HG03342 (cell line): Measurements from ENCODE around the gene IQCE.

ENCODE experiments used
- ATAC-seq: cut with Tn5 transposase; IDR thresholded peaks from one replicate; pipeline ENCODE4 v1.9.1; 2021; ENCODE audit warnings: mild to moderate bottlenecking, moderate library complexity; ENCODE audit not compliant: unreplicated experiment

IQCE gene

GRCh38 chr7:2613098-2613930, 54.5 kb downstream of the IQCE start:
- ATAC-seq = no peak

GRCh38 chr7:2613931-2614600, 55.3 kb downstream of the IQCE start:
- ATAC-seq = no peak

- no peak for ATAC-seq
Measured at GRCh38 chr7:2614631-2615330, 56.0 kb downstream of the IQCE start.

- no peak for ATAC-seq
Measured at GRCh38 chr7:2616387-2617324, 57.9 kb downstream of the IQCE start.

- ATAC-seq = no peak
Measured at GRCh38 chr7:2617325-2617905, 58.6 kb downstream of the IQCE start.

- no peak for ATAC-seq
Measured at GRCh38 chr7:2619116-2619515, 60.3 kb downstream of the IQCE start.

- ATAC-seq = no peak
Measured at GRCh38 chr7:2621061-2621828, 62.5 kb downstream of the IQCE start.

- ATAC-seq = no peak
Measured at GRCh38 chr7:2621948-2622640, 63.3 kb downstream of the IQCE start.

GRCh38 chr7:2622869-2623697, 64.3 kb downstream of the IQCE start:
- no peak for ATAC-seq

- no peak for ATAC-seq
Measured at GRCh38 chr7:2623698-2624014, 64.9 kb downstream of the IQCE start.

- no peak for ATAC-seq
Measured at GRCh38 chr7:2624293-2624886, 65.6 kb downstream of the IQCE start.

- ATAC-seq = no peak
Measured at GRCh38 chr7:2626498-2627117, 67.8 kb downstream of the IQCE start.

GRCh38 chr7:2627258-2628129, 68.7 kb downstream of the IQCE start:
- no peak for ATAC-seq

GRCh38 chr7:2628130-2628482, 69.3 kb downstream of the IQCE start:
- no peak for ATAC-seq

GRCh38 chr7:2628891-2629290, 70.1 kb downstream of the IQCE start:
- no peak for ATAC-seq
